ENCODE data around the gene C9orf152. TPM values are rescaled to one million over a fixed set of nuclear protein-coding genes. Genes with fewer than 3 reads are reported as not detected.

C9orf152 gene
- total RNA-seq, 3 donors from 2014 or later (not counting 1 experiment from before 2014, with no cell fraction given) = not detected

GRCh38 chr9:110248361-110248760, 40.4 kb upstream of the C9orf152 start:
- TF ChIP-seq CTCF (IDR thresholded peaks at IDR 0.05) = no peak
- intact Hi-C loops (cut with micrococcal nuclease) = no loop called here
- ATAC-seq (peak in 1 of 3 donors; percentile 35), DNase-seq (no peak)
- Mint-ChIP-seq H3K27ac (no peak overlapping the region), H3K4me3 (no peak overlapping the region), H3K27me3 (ENCODE audit: low read depth in 2 of 2) (no peaks in the 10 kb centered on the region), H3K4me1 (peaks cover 8 to 9% of the 10 kb centered on the region in 2 donors), H3K36me3 (no peaks in the 10 kb centered on the region), H3K9me3 (no peaks in the 10 kb centered on the region)
- peaks cover 19% of the 10 kb centered on the region for H3K36me3 ChIP-seq (ENCODE audit: control insufficient read depth, insufficient read depth, low read length)
- no peak overlapping the region for H3K4me3 ChIP-seq (ENCODE audit: low read length)
- 96% methylated on average over 2 of the region's 2 CpGs for WGBS (ENCODE audit: insufficient coverage)
- H3K27me3 ChIP-seq (ENCODE audit: control insufficient read depth, insufficient read depth, low read length) = no peaks in the 10 kb centered on the region
- no peak overlapping the region for H3K27ac ChIP-seq (ENCODE audit: low read length)
- no peaks in the 10 kb centered on the region for H3K9me3 ChIP-seq (ENCODE audit: control insufficient read depth, insufficient read depth, low read length)
- H3K4me1 ChIP-seq (ENCODE audit: control insufficient read depth, insufficient read depth, low read length) = no peaks in the 10 kb centered on the region

- Histone ChIP-seq H3K4me1 (ENCODE audit: control insufficient read depth, insufficient read depth, low read length) (no peaks in the 10 kb centered on the region), H3K27me3 (ENCODE audit: control insufficient read depth, insufficient read depth, low read length) (no peaks in the 10 kb centered on the region), H3K36me3 (ENCODE audit: control insufficient read depth, insufficient read depth, low read length) (peaks cover 19% of the 10 kb centered on the region), H3K4me3 (ENCODE audit: low read length) (no peak overlapping the region), H3K9me3 (ENCODE audit: control insufficient read depth, insufficient read depth, low read length) (no peaks in the 10 kb centered on the region), H3K27ac (ENCODE audit: low read length) (no peak overlapping the region)
- Mint-ChIP-seq H3K27me3 (ENCODE audit: low read depth in 2 of 2) (no peaks in the 10 kb centered on the region), H3K4me3 (no peak overlapping the region), H3K36me3 (no peaks in the 10 kb centered on the region), H3K9me3 (no peaks in the 10 kb centered on the region), H3K4me1 (no peaks in the 10 kb centered on the region), H3K27ac (no peak overlapping the region)
- TF ChIP-seq CTCF (IDR thresholded peaks at IDR 0.05) = no peak
- DNase-seq (no peak), ATAC-seq (no peak)
- 92% methylated on average over 6 of the region's 6 CpGs for WGBS (ENCODE audit: insufficient coverage)
- intact Hi-C loops (cut with micrococcal nuclease) = no loop called here
Measured at GRCh38 chr9:110246214-110246613, 38.3 kb upstream of the C9orf152 start.

- H3K36me3 Mint-ChIP-seq = no peaks in the 10 kb centered on the region
- no peaks in the 10 kb centered on the region for H3K9me3 ChIP-seq (ENCODE audit: control insufficient read depth, insufficient read depth, low read length)
- no peak overlapping the region for H3K27ac ChIP-seq (ENCODE audit: low read length)
- no peak for ATAC-seq
- H3K36me3 ChIP-seq (ENCODE audit: control insufficient read depth, insufficient read depth, low read length) = peaks cover 19% of the 10 kb centered on the region
- intact Hi-C loops (cut with micrococcal nuclease) = no loop called here
- no peak for DNase-seq
- no peaks in the 10 kb centered on the region for H3K27me3 ChIP-seq (ENCODE audit: control insufficient read depth, insufficient read depth, low read length)
- H3K4me1 Mint-ChIP-seq = no peaks in the 10 kb centered on the region
- no peaks in the 10 kb centered on the region for H3K9me3 Mint-ChIP-seq
- 100% methylated on average over 1 of the region's 3 CpGs for WGBS (ENCODE audit: insufficient coverage)
- TF ChIP-seq CTCF (IDR thresholded peaks at IDR 0.05) = no peak
- no peak overlapping the region for H3K27ac Mint-ChIP-seq
- no peak overlapping the region for H3K4me3 ChIP-seq (ENCODE audit: low read length)
- no peaks in the 10 kb centered on the region for H3K27me3 Mint-ChIP-seq (ENCODE audit: low read depth in 2 of 2)
- no peak overlapping the region for H3K4me3 Mint-ChIP-seq
- no peaks in the 10 kb centered on the region for H3K4me1 ChIP-seq (ENCODE audit: control insufficient read depth, insufficient read depth, low read length)
Measured at GRCh38 chr9:110244616-110245015, 36.7 kb upstream of the C9orf152 start.

GRCh38 chr9:110241858-110242321, 33.9 kb upstream of the C9orf152 start:
- no peaks in the 10 kb centered on the region for H3K4me1 Mint-ChIP-seq
- Histone ChIP-seq H3K9me3 (ENCODE audit: control insufficient read depth, insufficient read depth, low read length) (no peaks in the 10 kb centered on the region), H3K27ac (ENCODE audit: low read length) (no peak overlapping the region), H3K4me3 (ENCODE audit: low read length) (no peak overlapping the region), H3K36me3 (ENCODE audit: control insufficient read depth, insufficient read depth, low read length) (peaks cover 19% of the 10 kb centered on the region), H3K27me3 (ENCODE audit: control insufficient read depth, insufficient read depth, low read length) (no peaks in the 10 kb centered on the region), H3K4me1 (ENCODE audit: control insufficient read depth, insufficient read depth, low read length) (no peaks in the 10 kb centered on the region)
- H3K4me3 Mint-ChIP-seq = no peak overlapping the region
- DNase-seq (no peak), ATAC-seq (no peak)
- WGBS (ENCODE audit: insufficient coverage) = 93% methylated on average over 1 of the region's 1 CpG
- H3K9me3 Mint-ChIP-seq = no peaks in the 10 kb centered on the region
- intact Hi-C loops (cut with micrococcal nuclease) = no loop called here
- H3K27ac Mint-ChIP-seq = no peak overlapping the region
- H3K36me3 Mint-ChIP-seq = no peaks in the 10 kb centered on the region
- H3K27me3 Mint-ChIP-seq (ENCODE audit: low read depth in 2 of 2) = no peaks in the 10 kb centered on the region
- no peak for TF ChIP-seq CTCF (IDR thresholded peaks at IDR 0.05)
